Frontal cortex (tissue), 4 donors: ENCODE data around the gene OR2S2. TPM values are rescaled to one million over a fixed set of nuclear protein-coding genes. Genes with fewer than 3 reads are reported as not detected.
"Not testable (repeated sequence)": the region's sequence is repeated elsewhere in the genome, so short reads cannot be mapped to it uniquely, and the experiment has no call there.

Source experiments
- DNase-seq, 2 donors: peaks; one replicate each; pipeline ENCODE4 v3.0.0; 2012; ENCODE audit warnings: low spot score in 2 of 2
- FAIRE-seq: peaks from 2 replicates; lab custom pipeline; 2012; peaks lifted over from hg19 to GRCh38; lab: Jason Lieb, UNC
- total RNA-seq: library from RNA; depleted of rRNA; stranded (reverse); fragments of >200 nt; gene quantifications from one replicate; pipeline ENCODE4 v1.2.3, GENCODE V29; 2014
- donor health status: control.
- donor health status: control.
- donor health status: control.

The OR2S2 gene
- not detected for total RNA-seq

GRCh38 chr9:35958104-35958837 lies at the start of gene OR2S2:
OR2S2 (minus strand) TSS chr9:35958154; CDS start chr9:35958098, 56 bp downstream.
- DNase-seq (no peak), FAIRE-seq (no peak)

GRCh38 chr9:36007316-36007708 lies 49.4 kb upstream of the OR2S2 start:
- DNase-seq (no peak), FAIRE-seq (no peak)

DNA sequence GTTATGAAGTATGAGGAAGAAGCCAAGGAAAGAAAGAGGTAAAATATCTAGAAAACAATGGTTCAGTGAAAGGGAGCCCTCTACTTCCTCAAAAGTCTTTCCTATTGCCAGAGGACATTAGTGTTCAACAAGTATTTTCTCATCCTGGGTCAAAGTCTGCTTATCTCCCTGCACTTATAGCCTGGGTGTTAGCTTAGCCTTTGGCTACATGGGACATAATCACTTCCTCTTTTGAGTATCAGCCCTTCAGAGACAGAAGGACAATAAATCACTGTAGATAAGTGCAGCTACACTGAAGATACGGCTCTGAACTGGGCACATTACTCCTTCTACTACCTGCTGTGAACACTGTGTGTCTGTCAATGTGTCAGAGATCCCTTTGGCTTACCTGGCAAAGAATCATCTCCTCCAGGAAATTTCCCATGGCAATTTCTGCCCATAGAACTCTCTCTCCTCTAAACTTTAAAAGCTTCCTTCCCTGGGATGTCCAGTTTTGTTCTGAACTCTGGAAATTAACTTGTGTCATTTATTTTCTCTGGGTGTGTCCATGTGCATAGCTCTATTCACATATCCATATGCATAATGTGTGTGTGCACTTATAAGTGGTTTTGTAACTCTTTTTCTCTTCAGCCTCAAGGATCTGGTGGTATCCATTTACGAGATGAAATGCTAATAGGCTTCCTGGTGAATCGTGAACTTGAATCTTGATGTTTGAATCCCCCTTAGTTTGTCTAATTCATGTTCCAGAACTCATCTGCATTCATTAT lies 48.8 kb upstream of the OR2S2 start:
- FAIRE-seq (no peak), DNase-seq (no peak)

GRCh38 chr9:36005891-36006290 lies 47.9 kb upstream of the OR2S2 start:
- no peak for FAIRE-seq
- no peak for DNase-seq

DNA sequence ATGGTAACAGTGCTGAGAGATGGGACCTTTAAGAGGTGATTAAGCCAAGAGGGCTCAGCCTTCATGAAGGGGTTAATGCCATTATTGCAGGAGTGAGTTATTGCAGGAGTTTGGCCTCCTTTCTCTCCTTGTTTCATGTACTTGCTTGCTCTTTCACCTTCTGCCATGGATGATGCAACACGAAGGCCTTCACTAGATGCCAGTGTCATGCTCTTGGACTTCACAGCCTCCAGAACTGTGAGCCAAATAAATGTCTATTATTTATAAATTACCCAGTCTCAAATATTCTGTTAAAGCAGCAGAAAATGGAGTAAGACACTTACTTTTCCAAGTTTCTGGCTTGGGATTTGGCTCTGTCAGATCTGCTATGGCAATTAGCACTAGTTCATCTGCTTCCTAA lies 40.4 kb upstream of the OR2S2 start:
- no peak for DNase-seq
- FAIRE-seq: no peak

DNA sequence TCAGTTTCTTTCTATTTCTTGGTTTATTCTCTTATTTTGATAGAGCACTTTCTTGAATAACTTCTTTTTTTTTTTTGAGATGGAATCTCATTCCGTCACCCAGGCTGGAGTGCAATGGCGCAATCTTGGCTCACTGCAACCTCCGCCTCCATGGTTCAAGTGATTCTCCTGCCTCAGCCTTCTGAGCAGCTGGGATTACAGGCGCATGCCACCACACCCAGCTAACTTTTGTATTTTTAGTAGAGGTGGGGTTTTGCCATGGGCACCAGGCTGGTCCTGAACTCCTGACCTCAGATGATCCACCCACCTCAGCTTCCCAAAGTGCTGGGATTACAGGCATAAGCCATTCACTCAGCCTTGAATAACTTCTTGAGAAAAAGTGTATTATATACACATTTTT lies 39.1 kb upstream of the OR2S2 start:
- DNase-seq, FAIRE-seq: not testable (repeated sequence)

DNA sequence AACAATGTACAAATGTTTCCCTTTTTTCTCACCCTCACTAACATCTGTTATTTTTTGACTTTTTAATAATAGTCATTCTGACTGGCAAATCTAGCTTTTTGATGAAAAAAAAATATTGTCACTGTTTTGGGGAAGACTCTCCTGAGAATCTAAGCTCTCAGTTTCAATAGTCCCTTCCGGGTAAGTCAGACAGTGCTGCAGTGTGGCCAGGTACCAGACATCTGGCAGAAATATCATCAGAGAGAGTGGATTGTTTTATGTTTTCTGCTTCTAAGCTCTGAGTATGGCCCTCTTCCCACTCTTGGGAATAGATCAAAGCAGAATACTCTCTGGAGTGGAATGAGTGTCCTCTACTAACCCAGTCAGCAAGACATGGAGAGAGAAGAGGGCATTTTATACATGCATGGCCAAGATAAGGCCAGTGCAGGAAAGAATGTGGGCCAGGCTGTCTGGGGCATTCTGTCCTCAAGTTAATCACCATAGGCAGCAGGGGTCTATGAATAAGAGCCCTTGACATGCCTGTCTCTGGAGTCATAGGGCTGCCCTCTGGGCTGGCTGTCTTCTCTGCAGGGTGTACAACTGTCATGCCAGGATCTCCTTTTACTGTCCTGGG lies 38.5 kb upstream of the OR2S2 start:
- FAIRE-seq: no peak

GRCh38 chr9:35994959-35995358 lies 37.0 kb upstream of the OR2S2 start:
- no peak for FAIRE-seq

More for the DNA sequence above, 38.5 kb upstream of the OR2S2 start:
- DNase-seq: no peak

DNA sequence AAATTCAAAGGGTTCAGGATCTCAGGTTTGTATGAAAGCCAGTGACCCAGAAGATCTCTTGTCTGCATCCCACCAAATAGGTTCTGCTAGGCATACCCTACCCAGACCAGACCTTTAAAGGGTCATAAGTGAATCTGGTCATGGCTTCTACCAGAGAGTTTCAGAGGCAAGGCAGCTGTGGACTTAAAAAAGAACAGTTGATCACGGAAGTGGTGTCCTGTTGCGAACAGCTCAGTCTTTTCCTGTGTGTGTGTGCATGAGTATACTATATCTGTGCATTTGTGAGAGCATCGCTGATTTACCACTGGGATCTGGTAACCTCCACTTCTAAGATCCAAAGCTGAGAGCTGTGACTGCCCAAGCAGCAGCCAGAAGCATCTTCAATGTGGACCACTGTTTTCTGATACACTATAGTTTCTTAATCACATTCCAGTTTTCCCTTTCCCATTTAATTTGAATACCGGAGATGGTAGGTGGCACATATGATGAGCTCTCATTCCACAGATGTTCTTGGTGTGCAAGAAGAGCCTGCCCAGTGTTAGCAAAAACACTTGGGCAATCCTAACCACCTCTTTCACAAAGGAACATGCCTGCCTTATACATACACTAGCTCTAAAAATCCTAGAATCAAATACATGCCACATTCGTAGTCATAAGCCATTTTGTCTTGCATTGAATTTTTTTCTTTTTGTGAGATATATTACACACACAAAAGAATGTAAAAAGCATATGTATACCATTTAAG lies 36.2 kb upstream of the OR2S2 start:
- no peak for FAIRE-seq
- no peak for DNase-seq

More at GRCh38 chr9:35994959-35995358, 37.0 kb upstream of the OR2S2 start:
- no peak for DNase-seq

DNA sequence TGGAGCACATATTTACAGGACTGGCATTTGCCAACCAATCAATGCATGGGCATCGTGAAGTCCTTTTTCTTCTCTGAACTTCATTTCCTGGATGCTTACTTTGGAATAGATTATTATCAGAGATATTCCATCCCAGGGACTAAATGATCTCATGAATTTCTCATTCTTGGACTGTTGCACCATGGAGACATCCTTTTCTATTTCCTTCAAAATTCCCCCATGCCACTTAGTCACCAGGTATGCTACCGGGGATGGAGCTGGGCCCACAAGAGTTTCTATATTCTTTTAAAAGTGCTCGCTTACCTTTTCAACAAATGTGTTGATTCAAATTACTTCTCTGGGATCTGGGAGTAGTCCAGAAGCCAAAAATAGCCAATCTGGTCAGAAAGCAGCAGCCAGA lies 35.2 kb upstream of the OR2S2 start:
- not testable (repeated sequence) for FAIRE-seq, DNase-seq

DNA sequence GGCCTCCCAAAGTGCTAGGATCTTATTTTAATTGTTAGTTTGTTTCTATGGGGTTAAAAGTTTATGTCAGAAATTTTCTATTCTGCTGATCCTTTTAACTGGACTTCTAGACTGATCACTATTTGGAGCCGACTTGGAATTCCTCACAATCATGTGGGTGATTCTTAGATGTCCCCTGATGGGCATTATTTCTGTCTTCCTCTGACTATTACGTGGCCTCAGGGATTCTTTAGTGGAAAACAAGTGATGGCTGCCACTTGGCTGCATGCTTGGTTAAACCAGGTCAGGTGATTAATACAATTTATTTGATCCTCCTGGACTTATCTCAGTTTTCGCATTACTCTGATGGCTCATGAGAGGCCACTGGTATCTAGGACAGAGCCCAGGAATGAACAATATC lies 32.2 kb upstream of the OR2S2 start:
- DNase-seq (no peak), FAIRE-seq (no peak)

DNA sequence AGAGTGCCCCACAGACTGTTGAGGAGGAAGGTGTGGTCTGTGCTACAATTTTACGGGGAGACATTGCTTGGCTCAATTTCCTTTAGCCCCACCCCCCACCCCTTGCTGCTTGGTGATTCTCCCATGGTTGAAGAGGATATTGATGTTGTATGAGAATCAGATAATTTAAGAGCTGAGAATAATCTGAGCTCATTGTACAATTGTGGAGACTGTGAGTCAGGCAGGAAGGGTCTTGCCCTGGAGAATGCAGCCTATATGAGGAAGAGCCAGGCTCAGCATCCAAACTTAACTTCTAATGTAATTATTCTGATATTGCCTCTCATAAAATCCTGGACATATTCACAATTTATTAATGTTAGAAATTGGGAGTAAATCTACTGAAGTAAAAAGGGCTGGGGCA lies 26.1 kb upstream of the OR2S2 start:
- no peak for FAIRE-seq
- DNase-seq: no peak

DNA sequence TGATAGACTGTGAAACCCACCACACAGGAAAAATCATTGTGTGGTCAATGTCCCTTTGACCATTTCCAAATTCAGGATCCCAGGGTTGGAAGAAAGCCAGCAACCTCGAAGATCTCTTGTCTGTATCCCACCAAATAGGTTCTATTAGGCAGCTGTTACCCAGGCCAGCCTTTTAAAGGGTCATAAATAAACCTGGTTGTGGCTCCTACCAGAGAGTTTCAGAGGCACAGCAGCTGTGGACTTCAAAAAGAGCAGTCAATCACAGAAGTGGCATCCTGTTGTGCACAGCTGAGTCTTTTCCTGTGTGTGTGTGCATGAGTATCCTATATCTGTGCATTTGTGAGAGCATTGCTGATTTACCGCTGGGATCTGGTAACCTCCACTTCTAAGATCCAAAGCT lies 23.7 kb upstream of the OR2S2 start:
- FAIRE-seq (no peak), DNase-seq (no peak)

GRCh38 chr9:35980289-35981011 lies 22.5 kb upstream of the OR2S2 start:
- FAIRE-seq: no peak

GRCh38 chr9:35978792-35979191 lies 20.8 kb upstream of the OR2S2 start:
- FAIRE-seq: no peak
- no peak for DNase-seq

More at GRCh38 chr9:35980289-35981011, 22.5 kb upstream of the OR2S2 start:
- DNase-seq: no peak

GRCh38 chr9:35976726-35977125 lies 18.8 kb upstream of the OR2S2 start:
- no peak for DNase-seq
- FAIRE-seq: no peak

DNA sequence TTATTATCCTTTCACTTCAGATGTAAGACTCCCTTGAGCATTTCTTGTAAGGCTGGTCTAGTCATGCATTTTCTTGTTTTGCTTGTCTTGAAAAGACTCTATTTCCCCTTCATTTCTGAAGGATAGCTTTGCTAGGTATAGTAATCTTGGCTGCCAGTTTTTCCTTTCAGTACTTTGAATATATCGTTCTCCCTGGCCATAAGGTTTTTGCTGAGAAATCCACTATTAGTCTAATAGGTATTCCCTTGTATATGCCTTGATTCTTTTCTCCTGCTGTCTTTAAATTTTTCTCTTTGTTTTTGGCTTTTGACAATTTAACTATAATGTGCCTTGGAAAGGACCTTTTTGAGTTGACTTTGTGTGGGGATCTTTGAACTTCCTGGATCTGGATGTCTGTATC lies 16.8 kb upstream of the OR2S2 start:
- DNase-seq: no peak
- FAIRE-seq: no peak

GRCh38 chr9:35972093-35972492 lies 14.1 kb upstream of the OR2S2 start:
- DNase-seq (no peak), FAIRE-seq (no peak)

DNA sequence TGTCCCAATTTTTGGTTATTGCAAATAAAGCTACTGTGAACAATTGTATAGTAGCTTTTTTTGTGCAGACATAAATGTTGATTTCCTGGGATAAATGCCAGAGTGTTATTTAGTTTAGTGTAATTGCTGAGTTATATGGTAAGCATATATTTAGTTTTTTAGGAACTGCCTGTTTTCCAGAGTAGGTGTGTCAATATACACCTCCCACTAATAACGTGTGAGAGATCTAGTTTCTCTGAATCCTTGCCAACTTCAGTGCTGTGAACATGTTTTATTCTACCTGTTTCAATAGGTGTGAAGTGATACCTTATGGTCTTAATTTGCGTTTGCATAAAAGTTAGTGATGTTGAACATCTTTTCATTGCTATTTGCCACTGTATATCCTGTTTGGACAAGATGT lies 9.1 kb upstream of the OR2S2 start:
- DNase-seq (no peak), FAIRE-seq (no peak)

DNA sequence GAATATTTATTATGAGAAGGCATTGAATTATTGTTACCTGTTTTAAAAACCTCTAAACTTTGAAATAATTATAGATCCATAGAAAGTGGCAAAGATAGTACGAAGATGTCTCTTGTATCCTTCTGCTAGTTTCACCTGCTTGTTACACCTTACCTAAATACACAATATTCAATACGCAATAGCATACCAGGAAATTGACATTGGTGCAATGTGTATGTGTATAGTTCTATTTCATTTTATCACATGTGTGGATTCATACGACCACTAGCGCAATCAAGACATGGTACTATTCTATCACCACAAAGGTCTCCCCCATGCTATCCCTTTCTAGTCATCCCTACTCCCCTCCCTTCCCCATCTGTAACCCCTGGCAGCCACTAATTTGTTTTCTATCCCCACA lies 8.5 kb upstream of the OR2S2 start:
- DNase-seq: no peak
- no peak for FAIRE-seq
